ENCODE measurements around the gene MYO1H. TPM values are rescaled to one million over a fixed set of nuclear protein-coding genes. Genes with fewer than 3 reads are reported as not detected.

The MYO1H gene, protein sequence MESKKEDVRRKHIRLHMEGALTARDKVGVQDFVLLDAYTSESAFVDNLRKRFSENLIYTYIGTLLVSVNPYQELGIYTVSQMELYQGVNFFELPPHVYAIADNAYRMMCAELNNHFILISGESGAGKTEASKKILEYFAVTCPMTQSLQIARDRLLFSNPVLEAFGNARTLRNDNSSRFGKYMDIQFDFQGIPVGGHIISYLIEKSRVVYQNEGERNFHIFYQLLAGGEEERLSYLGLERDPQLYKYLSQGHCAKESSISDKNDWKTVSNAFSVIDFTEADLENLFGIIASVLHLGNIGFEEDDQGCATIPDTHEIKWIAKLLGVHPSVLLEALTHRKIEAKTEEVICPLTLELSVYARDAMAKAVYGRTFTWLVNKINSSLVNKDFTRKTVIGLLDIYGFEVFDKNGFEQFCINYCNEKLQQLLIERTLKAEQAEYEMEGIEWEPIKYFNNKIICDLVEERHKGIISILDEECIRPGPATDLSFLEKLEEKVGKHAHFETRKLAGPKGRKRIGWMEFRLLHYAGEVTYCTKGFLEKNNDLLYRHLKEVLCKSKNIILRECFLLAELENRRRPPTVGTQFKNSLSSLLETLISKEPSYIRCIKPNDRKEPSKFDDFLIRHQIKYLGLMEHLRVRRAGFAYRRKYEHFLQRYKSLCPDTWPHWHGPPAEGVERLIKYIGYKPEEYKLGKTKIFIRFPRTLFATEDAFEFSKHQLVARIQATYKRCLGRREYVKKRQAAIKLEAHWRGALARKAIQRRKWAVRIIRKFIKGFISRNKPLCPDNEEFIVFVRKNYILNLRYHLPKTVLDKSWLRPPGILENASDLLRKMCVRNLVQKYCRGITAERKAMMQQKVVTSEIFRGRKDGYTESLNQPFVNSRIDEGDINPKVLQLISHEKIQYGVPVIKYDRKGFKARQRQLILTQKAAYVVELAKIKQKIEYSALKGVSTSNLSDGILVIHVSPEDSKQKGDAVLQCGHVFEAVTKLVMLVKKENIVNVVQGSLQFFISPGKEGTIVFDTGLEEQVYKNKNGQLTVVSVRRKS
- not detected in 5 replicates for total RNA-seq (2022; extraction: Qiagen RNA extraction)

DNA sequence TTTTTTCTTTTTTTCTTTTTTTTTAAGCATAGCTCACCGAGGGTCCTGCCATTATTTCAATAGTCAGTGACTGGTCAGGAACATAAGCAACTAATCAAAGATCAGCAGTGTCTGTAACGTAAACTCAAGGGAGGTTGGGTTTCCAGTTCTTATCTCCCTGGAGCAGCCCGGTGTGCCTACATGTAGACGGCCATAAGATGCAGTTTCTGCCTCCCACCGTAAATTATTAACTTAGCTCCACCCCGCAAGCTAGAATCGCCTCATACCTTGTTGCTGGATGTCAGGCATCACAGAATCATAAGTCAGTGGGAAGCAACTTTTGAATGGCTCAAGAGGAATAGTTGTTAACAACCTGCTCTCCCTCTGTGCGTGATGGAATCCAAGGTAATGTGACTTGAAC lies at the start of gene MYO1H:
MYO1H (plus strand) TSS at position 312 of the 400 bp plus-strand sequence; CDS start at position 373, 61 bp downstream.

DNA sequence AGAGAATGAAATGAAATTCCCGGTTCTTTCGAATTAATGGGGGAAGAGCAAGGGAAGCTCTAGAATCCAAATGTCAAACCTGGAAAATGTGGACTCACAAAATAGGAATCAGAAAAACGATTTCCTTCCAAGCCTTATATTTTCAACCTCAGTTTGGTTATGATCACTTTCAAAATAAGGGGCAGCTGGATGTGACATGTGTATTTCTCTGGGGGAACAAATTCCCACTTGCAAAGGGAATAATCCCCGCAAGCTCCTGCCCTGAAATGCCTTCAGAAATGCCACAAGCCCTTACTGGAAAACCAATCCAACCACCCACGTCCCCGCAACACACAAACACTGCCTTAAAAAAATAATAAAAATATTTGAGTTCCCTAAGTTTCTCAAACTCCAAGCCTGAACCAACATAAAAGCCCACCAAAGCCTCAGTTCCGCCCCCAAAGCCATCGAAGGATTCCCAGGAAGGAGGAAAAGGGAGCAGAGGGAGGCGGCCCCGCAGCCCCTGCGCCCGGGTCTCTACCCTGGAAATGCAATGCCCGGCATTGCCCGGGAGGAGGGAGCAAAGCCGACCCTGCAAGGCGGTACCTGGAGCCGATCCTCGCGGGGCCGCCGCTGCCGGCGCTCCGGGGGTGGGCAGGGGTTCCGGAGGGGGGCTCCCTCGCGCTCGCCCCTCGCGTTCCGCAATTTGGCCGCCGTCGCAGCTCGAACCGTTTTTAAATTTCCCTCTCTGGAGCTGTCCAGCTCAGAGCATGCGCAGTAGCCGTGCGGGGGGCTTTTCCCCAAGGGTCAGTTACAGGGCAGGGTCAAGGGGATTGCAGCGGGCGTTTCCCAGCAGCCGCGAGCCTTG lies 38.9 kb upstream of the MYO1H start, which contains the start of gene FOXN4:
FOXN4 (minus strand) TSS at position 751 of the 847 bp plus-strand sequence. CDS start 963 bp downstream, outside the sequence.

DNA sequence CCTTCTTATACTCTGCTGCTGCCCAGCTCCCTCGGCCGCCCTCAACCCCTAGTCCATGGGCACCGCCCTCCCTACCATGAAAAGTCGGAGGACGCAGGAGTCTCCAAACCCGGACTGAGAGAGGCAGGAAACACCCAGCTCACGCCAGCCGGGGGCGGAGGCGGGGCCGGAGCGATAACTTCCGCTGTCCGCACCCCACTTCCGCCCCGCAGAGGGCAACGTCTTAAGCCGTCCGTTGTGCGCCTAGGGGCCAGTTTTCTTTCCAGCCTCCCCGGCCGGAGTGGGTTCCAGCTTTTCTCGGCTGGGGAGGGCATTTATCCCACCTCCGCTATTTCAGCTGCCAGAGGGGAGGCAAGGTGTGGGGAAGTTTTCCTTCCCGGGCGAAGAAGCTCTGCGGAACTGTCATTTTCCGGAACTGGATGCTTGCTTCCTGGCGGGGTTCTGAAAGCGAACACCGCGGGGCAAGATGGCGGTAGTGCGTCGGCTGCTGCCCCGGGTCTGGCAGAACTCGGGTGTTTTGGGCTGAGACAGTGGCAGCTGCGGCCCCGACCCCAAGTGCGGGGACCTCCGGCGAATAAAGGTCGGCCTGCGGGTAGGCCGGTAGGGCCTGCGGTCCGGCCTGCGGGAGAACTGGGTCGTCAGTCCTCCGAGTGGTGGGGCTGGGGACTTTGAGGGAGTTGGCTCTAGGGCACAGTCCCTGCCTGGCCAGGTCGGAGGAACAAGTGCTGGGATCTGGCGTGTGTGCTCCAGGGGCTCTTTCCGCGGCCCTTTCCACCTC lies 129.7 kb downstream of the MYO1H start, which contains the start of the genes KCTD10 and UBE3B:
KCTD10 (minus strand) TSS at position 116 of the 778 bp plus-strand sequence; CDS start at position 78, 38 bp downstream.
UBE3B (plus strand) TSS at position 450 of the 778 bp plus-strand sequence. CDS start 5,918 bp downstream, outside the sequence.

Other genes with a start within 250 kb of the MYO1H start
- gene ACACB, start 231.3 kb upstream of the MYO1H start, total RNA-seq (2022; extraction: Qiagen RNA extraction): 8.7 to 17.7 TPM (median 12.4 TPM) in 5 replicates
- gene FOXN4, start 38.6 kb upstream of the MYO1H start, total RNA-seq (2022; extraction: Qiagen RNA extraction): 0.03 to 0.08 TPM (median 0.03 TPM) in 3 of 5 replicates, not detected in the others
- gene KCTD10, start 129.4 kb downstream of the MYO1H start, total RNA-seq (2022; extraction: Qiagen RNA extraction): 42.4 to 67.0 TPM (median 45.1 TPM) in 5 replicates
- 12.8 to 16.7 TPM (median 14.0 TPM) in 5 replicates for gene UBE3B, start 129.7 kb downstream of the MYO1H start, total RNA-seq (2022; extraction: Qiagen RNA extraction)
- gene MMAB, start 225.6 kb downstream of the MYO1H start, total RNA-seq (2022; extraction: Qiagen RNA extraction): 25.2 to 30.6 TPM (median 26.8 TPM) in 5 replicates
- 6.4 to 8.9 TPM (median 8.4 TPM) in 5 replicates for gene MVK, start 225.9 kb downstream of the MYO1H start, total RNA-seq (2022; extraction: Qiagen RNA extraction)